ENCODE measurements around the gene ENO2. TPM values are rescaled to one million over a fixed set of nuclear protein-coding genes. Genes with fewer than 3 reads are reported as not detected.

The ENO2 gene
- total and polyA plus RNA-seq, 12 donors: 7.4 to 113 (median 35.1) TPM

DNA sequence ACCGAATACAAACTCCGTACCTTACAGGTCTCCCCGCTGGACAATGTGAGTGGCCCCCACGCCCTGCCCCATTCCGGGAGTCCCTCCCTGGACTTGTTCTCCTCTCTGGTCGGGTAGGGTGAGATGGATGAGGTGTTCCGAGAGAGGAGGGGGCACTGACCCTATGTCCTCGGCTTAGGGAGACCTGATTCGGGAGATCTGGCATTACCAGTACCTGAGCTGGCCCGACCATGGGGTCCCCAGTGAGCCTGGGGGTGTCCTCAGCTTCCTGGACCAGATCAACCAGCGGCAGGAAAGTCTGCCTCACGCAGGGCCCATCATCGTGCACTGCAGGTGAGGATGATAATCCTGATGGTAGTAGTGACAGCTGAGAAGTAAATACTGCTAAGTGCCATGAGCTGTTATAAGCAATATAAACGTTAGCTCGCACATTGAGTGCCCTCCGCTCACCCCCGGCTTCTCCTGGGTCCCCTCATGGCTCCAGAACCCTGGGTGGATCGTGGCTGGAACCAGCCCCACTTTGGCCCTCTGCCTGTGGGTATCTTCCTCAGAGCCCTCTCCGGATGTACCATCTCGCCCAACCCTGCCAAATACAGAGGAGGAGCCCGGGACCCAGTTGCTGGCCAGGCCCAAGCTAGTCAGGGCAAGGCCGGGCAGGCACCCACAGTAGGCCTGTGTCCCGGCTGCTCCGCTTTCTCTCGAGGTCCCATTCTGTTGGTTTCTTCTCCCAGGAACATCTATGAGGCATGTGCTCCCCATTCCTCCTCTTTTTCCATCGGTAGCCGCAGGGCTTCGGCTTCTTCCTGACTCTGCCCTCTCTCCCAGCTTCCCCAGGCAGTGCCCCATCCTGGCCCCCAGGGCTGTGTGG is 43.6 kb downstream of the ENO2 start:
- H3K9me3 ChIP-seq (replicated peaks in 1 of 3): no peaks in the 10 kb centered on the region
- TF ChIP-seq, protein P1, sequence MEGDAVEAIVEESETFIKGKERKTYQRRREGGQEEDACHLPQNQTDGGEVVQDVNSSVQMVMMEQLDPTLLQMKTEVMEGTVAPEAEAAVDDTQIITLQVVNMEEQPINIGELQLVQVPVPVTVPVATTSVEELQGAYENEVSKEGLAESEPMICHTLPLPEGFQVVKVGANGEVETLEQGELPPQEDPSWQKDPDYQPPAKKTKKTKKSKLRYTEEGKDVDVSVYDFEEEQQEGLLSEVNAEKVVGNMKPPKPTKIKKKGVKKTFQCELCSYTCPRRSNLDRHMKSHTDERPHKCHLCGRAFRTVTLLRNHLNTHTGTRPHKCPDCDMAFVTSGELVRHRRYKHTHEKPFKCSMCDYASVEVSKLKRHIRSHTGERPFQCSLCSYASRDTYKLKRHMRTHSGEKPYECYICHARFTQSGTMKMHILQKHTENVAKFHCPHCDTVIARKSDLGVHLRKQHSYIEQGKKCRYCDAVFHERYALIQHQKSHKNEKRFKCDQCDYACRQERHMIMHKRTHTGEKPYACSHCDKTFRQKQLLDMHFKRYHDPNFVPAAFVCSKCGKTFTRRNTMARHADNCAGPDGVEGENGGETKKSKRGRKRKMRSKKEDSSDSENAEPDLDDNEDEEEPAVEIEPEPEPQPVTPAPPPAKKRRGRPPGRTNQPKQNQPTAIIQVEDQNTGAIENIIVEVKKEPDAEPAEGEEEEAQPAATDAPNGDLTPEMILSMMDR (IDR thresholded peaks at IDR 0.05): no peak
- peak overlapping the region in 3 of 5 donors; percentile 26 to 94 (median 70) for H3K27ac ChIP-seq
- WGBS, 4 donors: 81 to 88% (median 84%) methylated on average over 19 to 28 of the region's 28 CpGs
- H3K27me3 ChIP-seq: no peaks in the 10 kb centered on the region
- H3K36me3 ChIP-seq (replicated peaks in 1 of 2): no peaks in the 10 kb centered on the region
- H3K4me3 ChIP-seq: no peak overlapping the region
- H3K4me1 ChIP-seq (replicated peaks in 1 of 2): peaks cover 23 to 60% of the 10 kb centered on the region in 2 donors
- intact Hi-C loops (cut with DNase I): loop anchor here (10.0 kb wide), 2 partner anchors 83 to 157 kb away; partner anchors contain the start of gene SPSB2 (in 1 of the 2)
- peak in 1 of 7 donors; percentile 13 for DNase-seq

DNA sequence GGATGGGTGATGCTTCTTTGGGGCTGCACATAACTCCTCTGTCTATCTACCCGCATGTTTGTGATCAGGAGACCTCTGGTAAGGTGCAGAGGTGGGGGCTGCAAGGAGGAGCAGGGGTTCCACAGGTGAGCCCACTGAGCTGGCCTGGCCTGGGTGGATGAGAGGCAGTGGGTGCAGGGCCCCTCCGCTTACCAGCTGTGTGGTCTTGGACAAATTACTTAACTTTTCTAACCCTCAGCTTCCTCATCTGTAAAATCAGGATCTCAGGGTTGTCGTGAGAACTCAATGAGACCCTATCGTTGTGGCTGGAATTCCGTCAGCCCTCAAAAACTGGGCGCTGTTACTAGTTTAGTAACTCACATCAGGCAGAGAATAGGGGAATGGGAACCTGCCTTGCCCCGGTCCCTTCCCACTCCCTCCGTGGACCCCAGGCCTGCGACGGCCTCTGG is 44.3 kb downstream of the ENO2 start:
- Histone ChIP-seq H3K4me3 (no peak overlapping the region), H3K27ac (peak overlapping the region in 4 of 5 donors; percentile 26 to 94 (median 52)), H3K9me3 (replicated peaks in 1 of 3) (no peaks in the 10 kb centered on the region), H3K4me1 (replicated peaks in 1 of 2) (peaks cover 23 to 60% of the 10 kb centered on the region in 2 donors), H3K36me3 (replicated peaks in 1 of 2) (no peaks in the 10 kb centered on the region), H3K27me3 (no peaks in the 10 kb centered on the region)
- DNase-seq: peak in 2 of 7 donors; percentile 3 to 16
- intact Hi-C loops (cut with DNase I): loop anchor here (10.0 kb wide), 2 partner anchors 84 to 156 kb away; partner anchors contain the start of gene SPSB2 (in 1 of the 2)
- WGBS, 4 donors: 60 to 75% (median 72%) methylated on average over 9 to 10 of the region's 10 CpGs
- TF ChIP-seq, protein P1 (IDR thresholded peaks at IDR 0.05): no peak
- no peak for TF ChIP-seq POLR2A (IDR thresholded peaks at IDR 0.05)

DNA sequence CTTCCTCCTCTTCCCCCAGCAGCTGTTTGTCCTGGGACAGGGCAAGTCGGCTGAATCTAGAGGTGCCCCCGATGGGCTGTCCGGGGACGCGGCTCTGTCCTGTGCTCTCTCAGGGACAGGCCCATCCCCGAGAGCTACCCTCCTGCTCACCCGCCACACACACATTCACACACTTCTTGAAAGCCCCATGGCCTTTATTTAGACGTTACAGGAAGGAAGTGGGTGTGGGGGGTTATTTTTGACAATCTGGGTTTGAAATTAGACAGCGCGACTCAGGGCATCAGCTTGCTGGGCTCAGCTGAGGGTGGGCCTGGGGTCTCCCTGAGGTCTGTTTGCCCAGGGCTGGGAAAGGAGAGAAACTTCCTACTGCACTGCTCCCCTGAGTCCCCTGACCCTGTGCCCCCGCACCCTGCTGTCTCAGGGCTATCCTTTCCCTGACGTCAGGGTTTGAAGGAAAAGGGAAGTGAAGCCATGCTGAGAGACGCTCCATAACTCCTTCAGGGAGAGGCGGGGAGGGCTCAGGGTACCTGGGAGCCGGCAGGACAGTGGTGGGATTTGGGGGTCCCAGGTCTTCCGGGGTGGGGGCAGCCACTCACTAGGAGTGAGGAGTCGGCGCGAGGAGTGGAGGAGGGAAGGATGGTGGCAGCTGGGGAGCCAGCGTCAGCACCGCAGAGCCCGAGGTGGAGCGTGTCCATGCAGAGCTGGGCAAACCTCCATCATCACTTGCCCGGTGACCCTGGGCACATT is 44.9 kb downstream of the ENO2 start:
- Histone ChIP-seq H3K4me1 (replicated peaks in 1 of 2) (peaks cover 20 to 56% of the 10 kb centered on the region in 2 donors), H3K27me3 (no peaks in the 10 kb centered on the region), H3K36me3 (replicated peaks in 1 of 2) (no peaks in the 10 kb centered on the region), H3K27ac (peak overlapping the region in 4 of 5 donors; percentile 26 to 94 (median 52)), H3K4me3 (no peak overlapping the region), H3K9me3 (replicated peaks in 1 of 3) (no peaks in the 10 kb centered on the region)
- 62 to 71% (median 66%) methylated on average over 22 to 24 of the region's 24 CpGs for WGBS, 4 donors
- intact Hi-C loops (cut with DNase I): loop anchor here (10.0 kb wide), 2 partner anchors 84 to 156 kb away; partner anchors contain the start of gene SPSB2 (in 1 of the 2)
- TF ChIP-seq, protein P1 (IDR thresholded peaks at IDR 0.05): no peak
- peak in 1 of 2 donors; percentile 21 for TF ChIP-seq POLR2A (IDR thresholded peaks at IDR 0.05)
- DNase-seq: peak in 6 of 7 donors; percentile 37 to 60 (median 39)
